Ascending aorta (tissue), 2 donors: ENCODE data around the gene SERPINB4. TPM values are rescaled to one million over a fixed set of nuclear protein-coding genes. Genes with fewer than 3 reads are reported as not detected.
"Not testable (repeated sequence)": the region's sequence is repeated elsewhere in the genome, so short reads cannot be mapped to it uniquely, and the experiment has no call there.

Experiments used
- DNase-seq, 2 donors: peaks; one replicate each; pipeline ENCODE4 v3.0.0-alpha.2; 2019; ENCODE audit warnings: low spot score in 2 of 2
- H3K27ac ChIP-seq, 2 donors: fragments of 200-600 bp; sonication (generic); one replicate each; pipeline ENCODE4 v1.5.1; 2016 to 2017; ENCODE audit warnings: mild to moderate bottlenecking in 1 of 2
- H3K27me3 ChIP-seq: fragments of 200-600 bp; sonication (generic); one replicate; pipeline ENCODE4 v1.5.1; 2017
- H3K36me3 ChIP-seq, 2 donors: fragments of 200-600 bp; sonication (generic); one replicate each; pipeline ENCODE4 v1.5.1; 2016
- H3K4me1 ChIP-seq, 2 donors: fragments of 200-600 bp; sonication (generic); one replicate each; pipeline ENCODE4 v1.5.1; 2016 to 2017; ENCODE audit warnings: mild to moderate bottlenecking in 1 of 2
- H3K4me3 ChIP-seq, 2 donors: fragments of 200-600 bp; sonication (generic); one replicate each; pipeline ENCODE4 v1.5.1; 2016 to 2017; ENCODE audit warnings: mild to moderate bottlenecking in 1 of 2
- H3K9me3 ChIP-seq, 2 donors: fragments of 200-600 bp; sonication (generic); one replicate each; pipeline ENCODE4 v1.5.1; 2016
- intact Hi-C: fragments of 100-400 bp; cut with DNase I; formaldehyde crosslinking; loops from one replicate; pipeline ENCODE4 v1.15.1; 2023
- total RNA-seq: library from RNA; depleted of rRNA; stranded (reverse); fragments of >200 nt; gene quantifications from one replicate; pipeline ENCODE4 v1.1.0, GENCODE V29; 2016
- TF ChIP-seq, protein P1 (sequence below), 3 experiments: fragments of 200-600 bp in 2 of 3; fragments of 450-650 bp in 1 of 3; sonication (generic) in 2 of 3; IDR thresholded peaks; one replicate each; pipeline ENCODE4 v1.5.1; 2016 to 2019; ENCODE audit warnings: antibody characterized with exemption in 3 of 3, mild to moderate bottlenecking in 1 of 3, moderate library complexity in 1 of 3

SERPINB4 gene
- total RNA-seq, 1 donor from 2014 or later, result not detected

- DNase-seq, H3K9me3 ChIP-seq, H3K4me1 ChIP-seq, H3K27ac ChIP-seq, H3K27me3 ChIP-seq, intact Hi-C loops, H3K36me3 ChIP-seq, H3K4me3 ChIP-seq: not testable (repeated sequence)
Observed at GRCh38 chr18:63650271-63650670, 6.2 kb upstream of the SERPINB4 start.

GRCh38 chr18:63648241-63648640 is 4.2 kb upstream of the SERPINB4 start:
- intact Hi-C loops, result no loop called here
- no peaks in the 10 kb centered on the region for H3K9me3 ChIP-seq

DNA sequence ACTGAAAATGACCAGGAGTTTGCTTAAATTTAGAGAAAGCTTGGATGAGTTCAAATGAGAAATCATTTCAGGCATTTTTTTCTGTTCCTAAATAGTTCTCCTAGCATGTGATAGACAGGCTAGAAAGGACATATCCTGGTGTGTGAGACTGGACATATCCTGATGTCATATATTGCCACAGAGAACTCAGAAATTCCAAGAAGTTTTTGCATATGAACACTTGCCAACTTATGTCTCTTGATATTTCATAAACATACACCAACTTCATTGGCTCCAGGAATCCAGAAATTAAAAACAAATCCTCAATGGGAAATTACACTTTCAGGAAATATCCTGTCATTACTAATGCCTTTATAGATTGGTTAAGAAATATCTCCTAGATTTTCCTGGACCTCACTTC is 2.9 kb upstream of the SERPINB4 start:
- Histone ChIP-seq H3K36me3 (no peaks in the 10 kb centered on the region), H3K27ac (no peak overlapping the region), H3K9me3 (no peaks in the 10 kb centered on the region), H3K4me1 (no peaks in the 10 kb centered on the region), H3K27me3 (no peaks in the 10 kb centered on the region), H3K4me3 (no peak overlapping the region)
- TF ChIP-seq, protein P1, sequence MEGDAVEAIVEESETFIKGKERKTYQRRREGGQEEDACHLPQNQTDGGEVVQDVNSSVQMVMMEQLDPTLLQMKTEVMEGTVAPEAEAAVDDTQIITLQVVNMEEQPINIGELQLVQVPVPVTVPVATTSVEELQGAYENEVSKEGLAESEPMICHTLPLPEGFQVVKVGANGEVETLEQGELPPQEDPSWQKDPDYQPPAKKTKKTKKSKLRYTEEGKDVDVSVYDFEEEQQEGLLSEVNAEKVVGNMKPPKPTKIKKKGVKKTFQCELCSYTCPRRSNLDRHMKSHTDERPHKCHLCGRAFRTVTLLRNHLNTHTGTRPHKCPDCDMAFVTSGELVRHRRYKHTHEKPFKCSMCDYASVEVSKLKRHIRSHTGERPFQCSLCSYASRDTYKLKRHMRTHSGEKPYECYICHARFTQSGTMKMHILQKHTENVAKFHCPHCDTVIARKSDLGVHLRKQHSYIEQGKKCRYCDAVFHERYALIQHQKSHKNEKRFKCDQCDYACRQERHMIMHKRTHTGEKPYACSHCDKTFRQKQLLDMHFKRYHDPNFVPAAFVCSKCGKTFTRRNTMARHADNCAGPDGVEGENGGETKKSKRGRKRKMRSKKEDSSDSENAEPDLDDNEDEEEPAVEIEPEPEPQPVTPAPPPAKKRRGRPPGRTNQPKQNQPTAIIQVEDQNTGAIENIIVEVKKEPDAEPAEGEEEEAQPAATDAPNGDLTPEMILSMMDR (IDR thresholded peaks at IDR 0.05), result no peak
- intact Hi-C loops, result no loop called here
- DNase-seq, result no peak

More at GRCh38 chr18:63648241-63648640, 4.2 kb upstream of the SERPINB4 start:
- Histone ChIP-seq H3K27ac (no peak overlapping the region), H3K36me3 (no peaks in the 10 kb centered on the region), H3K27me3 (no peaks in the 10 kb centered on the region), H3K4me3 (no peak overlapping the region), H3K4me1 (no peaks in the 10 kb centered on the region)
- TF ChIP-seq, protein P1 (IDR thresholded peaks at IDR 0.05), result no peak
- DNase-seq, result no peak

GRCh38 chr18:63644694-63645093 is 638 bp upstream of the SERPINB4 start:
- H3K9me3 ChIP-seq, H3K4me1 ChIP-seq, H3K27me3 ChIP-seq, DNase-seq, H3K36me3 ChIP-seq, H3K27ac ChIP-seq, H3K4me3 ChIP-seq, intact Hi-C loops: not testable (repeated sequence)

GRCh38 chr18:63642668-63643356 is 1.2 kb downstream of the SERPINB4 start:
- H3K27me3 ChIP-seq, H3K4me3 ChIP-seq, H3K27ac ChIP-seq, intact Hi-C loops, DNase-seq, H3K9me3 ChIP-seq, H3K4me1 ChIP-seq, H3K36me3 ChIP-seq: not testable (repeated sequence)

DNA sequence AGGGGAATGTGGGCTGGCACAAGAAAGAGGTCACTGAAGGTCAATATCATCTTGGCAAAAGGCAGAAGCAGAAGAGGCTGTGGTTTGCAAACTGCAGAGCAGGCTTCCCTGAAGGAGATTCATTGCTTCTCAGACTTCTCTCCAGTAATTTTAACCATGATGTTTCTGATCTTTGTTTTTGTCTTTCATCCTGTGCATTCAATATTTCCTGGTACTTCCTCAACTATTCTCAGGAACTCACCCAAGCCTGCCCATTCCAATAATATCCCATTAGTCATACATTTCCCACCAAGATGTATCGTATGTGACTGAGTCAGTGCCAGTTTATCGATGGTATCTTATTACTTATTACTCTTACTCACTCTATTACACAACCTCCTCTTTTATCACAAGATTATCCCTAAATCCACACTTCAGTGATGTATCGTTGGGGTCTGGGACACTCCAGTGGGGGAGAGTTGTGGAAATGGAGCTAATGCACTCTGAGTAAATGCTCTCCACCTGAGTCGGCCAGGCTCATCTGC is 2.8 kb downstream of the SERPINB4 start:
- H3K4me3 ChIP-seq, H3K4me1 ChIP-seq, H3K36me3 ChIP-seq, DNase-seq, H3K9me3 ChIP-seq, intact Hi-C loops, H3K27me3 ChIP-seq, H3K27ac ChIP-seq: not testable (repeated sequence)

- no peaks in the 10 kb centered on the region for H3K36me3 ChIP-seq
- H3K4me1 ChIP-seq, result no peaks in the 10 kb centered on the region
- TF ChIP-seq, protein P1 (IDR thresholded peaks at IDR 0.05), result no peak
- H3K27me3 ChIP-seq, result no peaks in the 10 kb centered on the region
- intact Hi-C loops, result no loop called here
- H3K4me3 ChIP-seq, result no peak overlapping the region
- no peaks in the 10 kb centered on the region for H3K9me3 ChIP-seq
- no peak overlapping the region for H3K27ac ChIP-seq
- DNase-seq, result no peak
Observed at GRCh38 chr18:63637703-63638102, 6.4 kb downstream of the SERPINB4 start.

DNA sequence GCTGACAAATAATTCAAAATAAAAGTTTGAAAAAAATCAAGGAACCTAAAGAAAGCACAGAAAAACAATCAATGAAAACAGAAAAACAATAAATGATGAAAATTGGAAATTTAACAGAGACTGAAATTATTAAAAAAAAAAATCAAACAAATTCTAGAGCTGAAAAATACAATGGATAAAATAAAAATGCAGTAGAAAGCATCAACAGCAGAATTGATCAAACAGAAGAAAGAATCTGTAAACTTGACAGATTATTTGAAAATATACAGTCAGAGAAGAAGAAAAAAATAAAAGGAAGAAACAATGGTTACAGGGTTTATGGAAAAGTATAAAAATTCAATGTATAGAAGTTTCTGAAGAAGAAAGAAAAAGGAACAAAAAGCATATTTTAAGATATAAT is 16.2 kb downstream of the SERPINB4 start:
- H3K27ac ChIP-seq, result no peak overlapping the region
- no peaks in the 10 kb centered on the region for H3K4me1 ChIP-seq
- intact Hi-C loops, result no loop called here
- peaks cover 15% of the 10 kb centered on the region in 2 donors for H3K9me3 ChIP-seq
- H3K27me3 ChIP-seq, result no peaks in the 10 kb centered on the region
- H3K4me3 ChIP-seq, result no peak overlapping the region
- H3K36me3 ChIP-seq, result no peaks in the 10 kb centered on the region
- DNase-seq, result no peak
- TF ChIP-seq, protein P1 (IDR thresholded peaks at IDR 0.05), result no peak
